ENCODE results near the gene DMAC2L. TPM values are rescaled to one million over a fixed set of nuclear protein-coding genes. Genes with fewer than 3 reads are reported as not detected.

The DMAC2L gene
- total RNA-seq, 1 experiment from 2014 or later = 14.0 TPM

- Mint-ChIP-seq H3K27me3 (ENCODE audit: low read depth) (no peaks in the 10 kb centered on the region), H3K4me3 (no peak overlapping the region), H3K36me3 (peaks cover 22% of the 10 kb centered on the region), H3K9me3 (peaks cover 7% of the 10 kb centered on the region), H3K4me1 (0 out of 2 replicates have a peak, but pooled peaks cover 3% of the 10 kb centered on the region), H3K27ac (no peak overlapping the region)
- DNase-seq (ENCODE audit: low spot score) (no peak), ATAC-seq (no peak)
- ChIA-PET POLR2A (no interaction called here), CTCF (interaction anchor here (0.6 to 2.5 kb wide), 8 partner anchors 8 to 395 kb away, joined by 3 to 24 read pairs (median 5); partner anchors contain the start of genes DMAC2L and L2HGDH)
- no peak for TF ChIP-seq GTF2I (CRISPR knock-in tag; conservative IDR thresholded peaks at IDR 0.05)
- TF ChIP-seq AFF4 (CRISPR knock-in tag; IDR thresholded peaks at IDR 0.05; ENCODE audit: borderline replicate concordance) = no peak
- TF ChIP-seq FOXK1 (CRISPR knock-in tag; IDR thresholded peaks at IDR 0.05) = no peak
- TF ChIP-seq NR1H2 (CRISPR knock-in tag; IDR thresholded peaks at IDR 0.05) = no peak
- TF ChIP-seq ZNF671 (CRISPR knock-in tag; IDR thresholded peaks at IDR 0.05) = no peak
- TF ChIP-seq SMAD3 (CRISPR knock-in tag; IDR thresholded peaks at IDR 0.05; ENCODE audit: borderline replicate concordance) = no peak
- TF ChIP-seq E2F1 (CRISPR knock-in tag; IDR thresholded peaks at IDR 0.05) = no peak
- no peak for TF ChIP-seq TEAD1 (CRISPR knock-in tag; IDR thresholded peaks at IDR 0.05)
- no peak for TF ChIP-seq ZNF396 (CRISPR knock-in tag; IDR thresholded peaks at IDR 0.05; ENCODE audit: borderline replicate concordance)
- no peak for TF ChIP-seq ELF4 (CRISPR knock-in tag; IDR thresholded peaks at IDR 0.05; ENCODE audit: low read depth)
- no peak for TF ChIP-seq AR (CRISPR knock-in tag; IDR thresholded peaks at IDR 0.05)
- no peak for TF ChIP-seq FOXJ3 (CRISPR knock-in tag; IDR thresholded peaks at IDR 0.05; ENCODE audit: borderline replicate concordance)
These were observed 7.6 kb downstream of the DMAC2L start for GRCh38 chr14:50319721-50320120.

GRCh38 chr14:50320283-50320682 is 8.2 kb downstream of the DMAC2L start:
- POLR2A ChIA-PET = no interaction called here
- TF ChIP-seq E2F1 (CRISPR knock-in tag; IDR thresholded peaks at IDR 0.05) (no peak), NR1H2 (CRISPR knock-in tag; IDR thresholded peaks at IDR 0.05) (no peak), ZNF138 (CRISPR knock-in tag; conservative IDR thresholded peaks at IDR 0.05) (no peak), FOXK1 (CRISPR knock-in tag; IDR thresholded peaks at IDR 0.05) (no peak), ZNF281 (CRISPR knock-in tag; IDR thresholded peaks at IDR 0.05) (no peak), NFYB (CRISPR knock-in tag; conservative IDR thresholded peaks at IDR 0.05; ENCODE audit: low read depth) (no peak), RELA (CRISPR knock-in tag; IDR thresholded peaks at IDR 0.05; ENCODE audit: borderline replicate concordance) (no peak), GRHL2 (CRISPR knock-in tag; IDR thresholded peaks at IDR 0.05; ENCODE audit: insufficient replicate concordance, severe bottlenecking) (no peak), USF2 (CRISPR knock-in tag; IDR thresholded peaks at IDR 0.05) (no peak)

More at GRCh38 chr14:50320283-50320682, 8.2 kb downstream of the DMAC2L start:
- ATAC-seq (no peak), DNase-seq (ENCODE audit: low spot score) (no peak)
- Mint-ChIP-seq H3K27me3 (ENCODE audit: low read depth) (no peaks in the 10 kb centered on the region), H3K4me3 (no peak overlapping the region), H3K4me1 (0 out of 2 replicates have a peak, but pooled peaks cover 3% of the 10 kb centered on the region), H3K9me3 (peaks cover 7% of the 10 kb centered on the region), H3K36me3 (peaks cover 18% of the 10 kb centered on the region), H3K27ac (no peak overlapping the region)
- CTCF ChIA-PET = interaction anchor here (0.6 to 2.5 kb wide), 36 partner anchors 9 to 563 kb away, joined by 3 to 24 read pairs (median 3); partner anchors contain the start of genes DMAC2L, L2HGDH and MAP4K5
